ENCODE data around the gene PLCL1.

DNA sequence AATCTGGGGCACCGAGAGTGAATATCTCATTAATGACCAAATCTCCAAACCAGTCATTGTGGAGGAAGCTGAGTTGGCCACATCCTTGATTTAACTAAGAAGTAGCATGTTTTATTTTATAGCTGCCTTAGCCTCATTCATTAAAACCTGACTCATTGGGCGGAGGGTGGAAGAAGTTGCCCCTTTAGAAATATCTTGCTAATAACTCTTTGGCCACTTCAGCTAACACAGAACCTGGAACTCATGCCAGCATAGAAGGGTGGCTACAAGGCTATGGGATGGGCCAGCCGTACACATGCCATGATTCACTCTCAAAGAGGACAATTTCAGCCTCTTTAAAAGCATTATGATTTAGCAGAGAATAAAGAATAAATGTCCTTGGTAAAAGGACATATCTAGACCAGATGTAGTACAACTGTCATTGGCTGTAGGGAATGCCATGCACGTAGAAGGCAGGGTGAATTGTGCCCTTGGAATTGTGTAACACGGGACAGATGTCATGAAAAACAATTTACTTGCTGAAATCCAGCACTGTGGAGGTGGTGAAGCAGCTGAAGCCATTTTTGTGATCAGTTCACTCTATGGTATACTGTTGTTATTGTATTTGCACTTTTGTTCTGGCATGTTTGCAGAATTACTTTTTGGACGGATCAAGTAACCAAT, 330.0 kb downstream of the PLCL1 start:
- TF ChIP-seq, protein P1, sequence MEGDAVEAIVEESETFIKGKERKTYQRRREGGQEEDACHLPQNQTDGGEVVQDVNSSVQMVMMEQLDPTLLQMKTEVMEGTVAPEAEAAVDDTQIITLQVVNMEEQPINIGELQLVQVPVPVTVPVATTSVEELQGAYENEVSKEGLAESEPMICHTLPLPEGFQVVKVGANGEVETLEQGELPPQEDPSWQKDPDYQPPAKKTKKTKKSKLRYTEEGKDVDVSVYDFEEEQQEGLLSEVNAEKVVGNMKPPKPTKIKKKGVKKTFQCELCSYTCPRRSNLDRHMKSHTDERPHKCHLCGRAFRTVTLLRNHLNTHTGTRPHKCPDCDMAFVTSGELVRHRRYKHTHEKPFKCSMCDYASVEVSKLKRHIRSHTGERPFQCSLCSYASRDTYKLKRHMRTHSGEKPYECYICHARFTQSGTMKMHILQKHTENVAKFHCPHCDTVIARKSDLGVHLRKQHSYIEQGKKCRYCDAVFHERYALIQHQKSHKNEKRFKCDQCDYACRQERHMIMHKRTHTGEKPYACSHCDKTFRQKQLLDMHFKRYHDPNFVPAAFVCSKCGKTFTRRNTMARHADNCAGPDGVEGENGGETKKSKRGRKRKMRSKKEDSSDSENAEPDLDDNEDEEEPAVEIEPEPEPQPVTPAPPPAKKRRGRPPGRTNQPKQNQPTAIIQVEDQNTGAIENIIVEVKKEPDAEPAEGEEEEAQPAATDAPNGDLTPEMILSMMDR (IDR thresholded peaks at IDR 0.05): no peak
- TF ChIP-seq POLR2A (IDR thresholded peaks at IDR 0.05): no peak
- no peak for TF ChIP-seq EP300 (IDR thresholded peaks at IDR 0.05)
- no peak for TF ChIP-seq POLR2AphosphoS5 (IDR thresholded peaks at IDR 0.05)
